IMR-90 (cell line): Measurements from ENCODE around the gene HS3ST1. TPM values are rescaled to one million over a fixed set of nuclear protein-coding genes. Genes with fewer than 3 reads are reported as not detected.

Experiments
- ATAC-seq: fragments of 200-7000 bp; cut with Tn5 transposase; 2 replicates; pipeline ENCODE4 v1.9.1; 2020; ENCODE audit warnings: low read depth, mild to moderate bottlenecking, moderate library complexity
- BruUV-seq: library from RNA; stranded (reverse); fragments of 400-500 nt; replicated peaks from 2 replicates; lab custom pipeline; 2021; lab: Mats Ljungman, UMichigan
- CTCF ChIA-PET: fragments of 300-600 bp; formaldehyde crosslinking; extraction: SDS; loops from one replicate; lab custom pipeline; 2021; ENCODE audit warnings: antibody characterized with exemption; lab: Yijun Ruan, JAX
- POLR2A ChIA-PET: fragments of 300-600 bp; sonication (Branson Sonifier 250); formaldehyde crosslinking; loops from one replicate; lab custom pipeline; 2022; ENCODE audit warnings: antibody characterized with exemption; ENCODE audit not compliant: unreplicated experiment; lab: Charles Lee
- DNase-seq: peaks from one replicate; pipeline ENCODE4 v3.0.0; 2013
- H2AFZ ChIP-seq: replicated peaks from 2 replicates; pipeline ENCODE3; 2013; ENCODE audit warnings: low read length, mild to moderate bottlenecking; ENCODE audit not compliant: poor library complexity
- H2AK5ac ChIP-seq: 2 replicates; pipeline ENCODE4 v1.6.1; 2013; ENCODE audit warnings: low read depth, low read length, inconsistent platforms
- H2AK9ac ChIP-seq: replicated peaks from 2 replicates; pipeline ENCODE3; 2013; ENCODE audit warnings: mild to moderate bottlenecking, low read depth, low read length, moderate library complexity; ENCODE audit not compliant: poor library complexity
- H2BK120ac ChIP-seq: 2 replicates; pipeline ENCODE4 v1.6.1; 2013; ENCODE audit warnings: low read depth, low read length, inconsistent platforms
- H2BK15ac ChIP-seq: 3 replicates; pipeline ENCODE4 v1.6.1; 2013; ENCODE audit warnings: low read depth, low read length, inconsistent platforms
- H2BK20ac ChIP-seq: 2 replicates; pipeline ENCODE4 v1.6.1; 2013; ENCODE audit warnings: low read depth, mild to moderate bottlenecking, inconsistent platforms, low read length, moderate library complexity
- H2BK5ac ChIP-seq: 2 replicates; pipeline ENCODE4 v1.6.1; 2013; ENCODE audit warnings: mild to moderate bottlenecking, low read depth, low read length, inconsistent platforms; ENCODE audit not compliant: poor library complexity, severe bottlenecking
- H3K14ac ChIP-seq: replicated peaks from 2 replicates; pipeline ENCODE4 v1.6.1; 2013; ENCODE audit warnings: low read depth, low read length, inconsistent platforms
- H3K18ac ChIP-seq: 2 replicates; pipeline ENCODE4 v1.6.1; 2013; ENCODE audit warnings: low read depth, low read length, control low read depth
- H3K23ac ChIP-seq: 2 replicates; pipeline ENCODE4 v1.6.1; 2013; ENCODE audit warnings: low read depth, low read length, inconsistent platforms
- H3K27ac ChIP-seq: 2 replicates; pipeline ENCODE4 v1.5.1; 2013; ENCODE audit warnings: mild to moderate bottlenecking, control low read depth, low read length; ENCODE audit not compliant: insufficient read depth
- H3K27me3 ChIP-seq: 2 replicates; pipeline ENCODE4 v1.6.1; 2013; ENCODE audit warnings: low read length; ENCODE audit not compliant: control insufficient read depth, insufficient read depth
- H3K36me3 ChIP-seq: 2 replicates; pipeline ENCODE4 v1.6.1; 2013; ENCODE audit warnings: low read length, mixed read lengths; ENCODE audit not compliant: control insufficient read depth, insufficient read depth
- H3K4ac ChIP-seq: 2 replicates; pipeline ENCODE4 v1.6.1; 2013; ENCODE audit warnings: low read depth, low read length, inconsistent platforms
- H3K4me1 ChIP-seq: 2 replicates; pipeline ENCODE4 v1.6.1; 2013; ENCODE audit warnings: low read length, mixed read lengths; ENCODE audit not compliant: control insufficient read depth, insufficient read depth
- H3K4me2 ChIP-seq: 2 replicates; pipeline ENCODE4 v1.6.1; 2013; ENCODE audit warnings: low read depth, mild to moderate bottlenecking, control low read depth, low read length, moderate library complexity
- H3K4me3 ChIP-seq: 2 replicates; pipeline ENCODE4 v1.5.1; 2013; ENCODE audit warnings: low read depth, mild to moderate bottlenecking, control low read depth, low read length, moderate library complexity; ENCODE audit not compliant: insufficient read depth
- H3K56ac ChIP-seq: 2 replicates; pipeline ENCODE4 v1.6.1; 2013; ENCODE audit warnings: low read length, inconsistent platforms; ENCODE audit not compliant: insufficient read depth; ENCODE audit errors: extremely low read depth
- H3K79me1 ChIP-seq, 2 experiments: 2 replicates each; pipeline ENCODE4 v1.6.1; 2013; ENCODE audit warnings: low read length in 2 of 2, inconsistent platforms in 1 of 2, low read depth in 1 of 2
- H3K9ac ChIP-seq: 2 replicates; pipeline ENCODE4 v1.6.1; 2013; ENCODE audit warnings: low read depth, low read length, control low read depth
- H3K9me1 ChIP-seq: 2 replicates; pipeline ENCODE4 v1.6.1; 2013; ENCODE audit warnings: low read length, inconsistent platforms; ENCODE audit not compliant: insufficient read depth
- H3K9me3 ChIP-seq: 2 replicates; pipeline ENCODE4 v1.6.1; 2013; ENCODE audit warnings: low read length; ENCODE audit not compliant: control insufficient read depth, insufficient read depth
- H4K20me1 ChIP-seq: 2 replicates; pipeline ENCODE4 v1.6.1; 2013; ENCODE audit warnings: low read length, inconsistent platforms; ENCODE audit not compliant: insufficient read depth
- H4K5ac ChIP-seq: 2 replicates; pipeline ENCODE4 v1.6.1; 2013; ENCODE audit warnings: mild to moderate bottlenecking, low read depth, low read length, control low read depth
- H4K8ac ChIP-seq, 2 experiments: 2 replicates each; pipeline ENCODE4 v1.6.1; 2013; ENCODE audit warnings: low read depth in 2 of 2, low read length in 2 of 2, control low read depth in 1 of 2, inconsistent platforms in 1 of 2
- H4K91ac ChIP-seq: 2 replicates; pipeline ENCODE4 v1.6.1; 2013; ENCODE audit warnings: low read depth, low read length, inconsistent platforms; ENCODE audit not compliant: insufficient read depth
- CTCF ChIP-seq: conservative IDR thresholded peaks from 2 replicates; pipeline ENCODE4 v1.5.1; 2012; ENCODE audit warnings: mild to moderate bottlenecking, low read depth, low read length, improper control_type of control experiment
- MXI1 ChIP-seq: IDR thresholded peaks from 2 replicates; pipeline ENCODE4 v1.6.1; 2012; ENCODE audit warnings: low read depth, mild to moderate bottlenecking, low read length, moderate library complexity, borderline replicate concordance
- POLR2A ChIP-seq: IDR thresholded peaks from 2 replicates; pipeline ENCODE4 v1.6.1; 2012; ENCODE audit warnings: mild to moderate bottlenecking, low read depth, low read length
- dilution Hi-C: fragments of 300-500 bp; cut with HindIII; formaldehyde crosslinking; loops from one replicate; pipeline ENCODE4 v1.14.3; 2018; ENCODE audit warnings: low sequenced_read_pairs; ENCODE audit not compliant: unreplicated experiment
- in situ Hi-C: fragments of 300-500 bp; cut with MboI; formaldehyde crosslinking; loops from 3 replicates; pipeline ENCODE4 v1.14.3; 2019; ENCODE audit warnings: low sequenced_read_pairs, inconsistent platforms, mixed read lengths
- intact Hi-C: fragments of 100-400 bp; cut with micrococcal nuclease; formaldehyde crosslinking; loops from 2 replicates; pipeline ENCODE4 v1.10.0; 2022
- polyA plus RNA-seq, 3 experiments: library from polyadenylated mRNA; depleted of rRNA; stranded (reverse); fragments of >200 nt; gene quantifications; 2 replicates each; pipeline ENCODE4 v1.2.3, GENCODE V29; 2012; ENCODE audit warnings: low replicate concordance in 1 of 3
- total RNA-seq: library from RNA; depleted of rRNA; stranded (reverse); fragments of >200 nt; gene quantifications from 2 replicates; pipeline ENCODE4 v1.2.3, GENCODE V29; 2012

HS3ST1 gene
- total and polyA plus RNA-seq, 2 of the 4 experiments (the other 2 are of a cell fraction): 0.09 TPM; not detected in 1

- Histone ChIP-seq H3K23ac (no peak overlapping the region), H3K56ac (no peak overlapping the region), H3K27ac (no peak overlapping the region), H3K4ac (no peak overlapping the region), H2BK120ac (no peak overlapping the region), H2AK9ac (no peak overlapping the region), H2BK5ac (no peak overlapping the region), H3K4me1 (no peaks in the 10 kb centered on the region), H2AFZ (no peak overlapping the region), H3K14ac (no peak overlapping the region), H4K8ac (no peak overlapping the region), H3K27me3 (no peaks in the 10 kb centered on the region), H2BK15ac (no peak overlapping the region), H3K9ac (no peak overlapping the region), H4K5ac (no peak overlapping the region), H3K18ac (no peak overlapping the region), H4K20me1 (no peaks in the 10 kb centered on the region), H3K4me3 (no peak overlapping the region), H3K36me3 (no peaks in the 10 kb centered on the region), H2BK20ac (no peak overlapping the region), H3K9me3 (no peaks in the 10 kb centered on the region), H3K79me1 (no peaks in the 10 kb centered on the region), H3K4me2 (no peak overlapping the region), H4K91ac (no peak overlapping the region), H3K9me1 (no peaks in the 10 kb centered on the region), H2AK5ac (no peak overlapping the region)
- no TSS peak for BruUV-seq
- DNase-seq: no peak
- ChIA-PET CTCF (no interaction called here), POLR2A (no interaction called here)
- dilution Hi-C loops: no loop called here
- ATAC-seq: no peak
- TF ChIP-seq MXI1 (no peak), POLR2A (no peak), CTCF (no peak)
- intact Hi-C loops: no loop called here
- in situ Hi-C loops: no loop called here
These were observed 69.1 kb downstream of the HS3ST1 start for GRCh38 chr4:11359591-11359990.
